Fibroblast of lung (primary cell): Measurements from ENCODE around the gene DDX42.

Source experiments
- EZH2 ChIP-seq: IDR thresholded peaks from 2 replicates; pipeline ENCODE4 v1.5.1; 2012; ENCODE audit warnings: low read length, control low read depth, mild to moderate bottlenecking; ENCODE audit errors: missing control alignments
- TF ChIP-seq, protein P1 (sequence below), 2 donors: IDR thresholded peaks in 1 of 2; conservative IDR thresholded peaks in 1 of 2; 1 replicate in 1 of 2; 2 replicates in 1 of 2; pipeline ENCODE4 v1.5.1; 2011 to 2012; ENCODE audit warnings: low read length in 2 of 2, control low read depth in 1 of 2, inconsistent platforms in 1 of 2, low read depth in 1 of 2, mild to moderate bottlenecking in 1 of 2

- TF ChIP-seq, protein P1, sequence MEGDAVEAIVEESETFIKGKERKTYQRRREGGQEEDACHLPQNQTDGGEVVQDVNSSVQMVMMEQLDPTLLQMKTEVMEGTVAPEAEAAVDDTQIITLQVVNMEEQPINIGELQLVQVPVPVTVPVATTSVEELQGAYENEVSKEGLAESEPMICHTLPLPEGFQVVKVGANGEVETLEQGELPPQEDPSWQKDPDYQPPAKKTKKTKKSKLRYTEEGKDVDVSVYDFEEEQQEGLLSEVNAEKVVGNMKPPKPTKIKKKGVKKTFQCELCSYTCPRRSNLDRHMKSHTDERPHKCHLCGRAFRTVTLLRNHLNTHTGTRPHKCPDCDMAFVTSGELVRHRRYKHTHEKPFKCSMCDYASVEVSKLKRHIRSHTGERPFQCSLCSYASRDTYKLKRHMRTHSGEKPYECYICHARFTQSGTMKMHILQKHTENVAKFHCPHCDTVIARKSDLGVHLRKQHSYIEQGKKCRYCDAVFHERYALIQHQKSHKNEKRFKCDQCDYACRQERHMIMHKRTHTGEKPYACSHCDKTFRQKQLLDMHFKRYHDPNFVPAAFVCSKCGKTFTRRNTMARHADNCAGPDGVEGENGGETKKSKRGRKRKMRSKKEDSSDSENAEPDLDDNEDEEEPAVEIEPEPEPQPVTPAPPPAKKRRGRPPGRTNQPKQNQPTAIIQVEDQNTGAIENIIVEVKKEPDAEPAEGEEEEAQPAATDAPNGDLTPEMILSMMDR (conservative IDR thresholded peaks at IDR 0.05 in 1 of 2, IDR thresholded peaks at IDR 0.05 in 1 of 2; ENCODE audit: low read depth in 1 of 2, low read length in 2 of 2): no peak
- no peak for TF ChIP-seq EZH2
Observed at GRCh38 chr17:63830278-63830677, 56.3 kb downstream of the DDX42 start.
